Activated naive CD4-positive, alpha-beta T cell treated with anti-CD3 and anti-CD28 coated beads, Interleukin-2, amount 50 U/mL, for 24 hours (primary cell): ENCODE measurements around the gene LIN9.
"Not testable (repeated sequence)": the region's sequence is repeated elsewhere in the genome, so short reads cannot be mapped to it uniquely, and the experiment has no call there.

Experiments used
- H3K27ac Mint-ChIP-seq: one replicate; pipeline ENCODE4 v1.8.0; 2021; ENCODE audit warnings: mild to moderate bottlenecking, mixed read lengths
- H3K27me3 Mint-ChIP-seq: one replicate; pipeline ENCODE4 v1.8.0; 2021; ENCODE audit warnings: mixed read lengths
- H3K36me3 Mint-ChIP-seq: one replicate; pipeline ENCODE4 v1.8.0; 2021; ENCODE audit warnings: mixed read lengths
- H3K4me1 Mint-ChIP-seq: one replicate; pipeline ENCODE4 v1.8.0; 2021; ENCODE audit warnings: mixed read lengths
- H3K4me3 Mint-ChIP-seq: one replicate; pipeline ENCODE4 v1.8.0; 2021; ENCODE audit warnings: mild to moderate bottlenecking, mixed read lengths
- H3K9me3 Mint-ChIP-seq: one replicate; pipeline ENCODE4 v1.8.0; 2021; ENCODE audit warnings: mixed read lengths

The LIN9 gene

DNA sequence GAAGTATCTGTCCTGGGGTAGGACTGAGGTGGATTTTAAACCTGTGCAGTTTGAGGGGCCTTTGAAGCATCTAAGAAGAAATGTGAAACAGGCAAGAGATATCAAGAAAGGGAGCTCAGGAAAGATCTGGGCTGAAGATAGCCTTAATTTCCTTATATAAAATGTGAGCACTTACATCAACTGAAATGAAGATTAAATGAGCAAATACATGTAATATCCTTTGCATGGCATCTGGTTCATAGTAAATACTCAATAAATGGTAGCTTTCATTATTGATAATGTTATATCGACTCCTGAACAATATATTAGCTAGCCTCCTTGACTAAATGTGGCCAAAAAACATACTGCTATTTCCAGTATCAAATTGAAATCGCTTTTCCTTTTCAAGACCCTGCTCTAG lies 2.5 kb downstream of the LIN9 start:
- peaks cover 3% of the 10 kb centered on the region for H3K27me3 Mint-ChIP-seq
- no peaks in the 10 kb centered on the region for H3K9me3 Mint-ChIP-seq
- H3K4me3 Mint-ChIP-seq, result no peak overlapping the region
- H3K27ac Mint-ChIP-seq, result no peak overlapping the region
- peaks cover 23% of the 10 kb centered on the region for H3K4me1 Mint-ChIP-seq
- H3K36me3 Mint-ChIP-seq, result peaks cover 2% of the 10 kb centered on the region

- no peaks in the 10 kb centered on the region for H3K9me3 Mint-ChIP-seq
- H3K36me3 Mint-ChIP-seq, result peaks cover 2% of the 10 kb centered on the region
- H3K27me3 Mint-ChIP-seq, result peaks cover 3% of the 10 kb centered on the region
- H3K4me1 Mint-ChIP-seq, result peaks cover 23% of the 10 kb centered on the region
- no peak overlapping the region for H3K4me3 Mint-ChIP-seq
- no peak overlapping the region for H3K27ac Mint-ChIP-seq
Measured at GRCh38 chr1:226305184-226305583, 3.8 kb downstream of the LIN9 start.

GRCh38 chr1:226304291-226304955 lies 4.5 kb downstream of the LIN9 start:
- H3K27me3 Mint-ChIP-seq, result no peaks in the 10 kb centered on the region
- peaks cover 2% of the 10 kb centered on the region for H3K36me3 Mint-ChIP-seq
- no peak overlapping the region for H3K4me3 Mint-ChIP-seq
- H3K27ac Mint-ChIP-seq, result no peak overlapping the region
- H3K4me1 Mint-ChIP-seq, result peaks cover 16% of the 10 kb centered on the region
- no peaks in the 10 kb centered on the region for H3K9me3 Mint-ChIP-seq

DNA sequence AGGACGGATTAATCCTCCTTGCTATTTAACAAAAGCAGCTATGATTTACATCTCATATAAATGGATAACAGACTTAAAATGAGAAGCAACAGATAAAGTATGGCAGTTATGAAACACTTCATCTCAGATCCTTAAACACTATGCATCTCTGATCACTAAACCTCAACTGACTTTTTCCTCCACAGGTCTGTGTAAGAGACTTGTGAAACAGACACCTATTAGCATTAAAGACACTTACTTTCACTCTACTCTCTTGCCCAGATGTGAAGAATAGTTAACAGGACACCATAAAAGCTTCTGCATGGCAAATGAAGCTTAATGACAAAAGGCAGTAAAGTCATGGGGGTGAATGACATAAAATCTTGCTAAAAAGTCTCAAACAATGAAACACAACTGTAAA lies 6.2 kb downstream of the LIN9 start:
- Mint-ChIP-seq H3K9me3 (no peaks in the 10 kb centered on the region), H3K4me1 (peaks cover 16% of the 10 kb centered on the region), H3K27ac (no peak overlapping the region), H3K27me3 (no peaks in the 10 kb centered on the region), H3K4me3 (no peak overlapping the region), H3K36me3 (peaks cover 6% of the 10 kb centered on the region)

DNA sequence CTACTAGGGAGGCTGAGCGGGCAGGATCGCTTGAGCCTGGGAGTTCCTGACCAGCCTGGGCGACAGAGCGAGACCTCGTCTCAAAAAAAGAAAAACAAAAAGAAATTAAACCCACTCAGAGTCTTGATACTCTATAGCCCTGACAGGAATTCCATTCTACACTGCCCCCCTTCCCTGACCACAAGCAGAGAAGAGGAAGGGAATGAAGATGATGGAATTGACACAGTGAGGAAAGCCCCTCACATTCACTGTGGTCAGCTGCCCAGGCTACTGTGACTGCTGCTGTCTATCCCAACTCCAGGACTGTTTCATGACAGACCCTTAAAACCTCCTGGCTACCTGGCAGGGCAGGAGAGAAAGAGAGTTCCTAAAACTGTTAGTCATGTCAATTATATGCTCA lies 12.1 kb downstream of the LIN9 start:
- no peak overlapping the region for H3K4me3 Mint-ChIP-seq
- H3K36me3 Mint-ChIP-seq, result peaks cover 17% of the 10 kb centered on the region
- no peaks in the 10 kb centered on the region for H3K4me1 Mint-ChIP-seq
- H3K27me3 Mint-ChIP-seq, result no peaks in the 10 kb centered on the region
- no peak overlapping the region for H3K27ac Mint-ChIP-seq
- no peaks in the 10 kb centered on the region for H3K9me3 Mint-ChIP-seq

- Mint-ChIP-seq H3K36me3 (peaks cover 15% of the 10 kb centered on the region), H3K27me3 (no peaks in the 10 kb centered on the region), H3K9me3 (no peaks in the 10 kb centered on the region), H3K4me1 (no peaks in the 10 kb centered on the region), H3K27ac (no peak overlapping the region), H3K4me3 (no peak overlapping the region)
Measured at GRCh38 chr1:226293553-226293920, 15.4 kb downstream of the LIN9 start.

GRCh38 chr1:226292874-226293552 lies 16.0 kb downstream of the LIN9 start:
- Mint-ChIP-seq H3K27ac (no peak overlapping the region), H3K27me3 (no peaks in the 10 kb centered on the region), H3K9me3 (no peaks in the 10 kb centered on the region), H3K36me3 (peaks cover 15% of the 10 kb centered on the region), H3K4me1 (no peaks in the 10 kb centered on the region), H3K4me3 (no peak overlapping the region)

- Mint-ChIP-seq H3K4me3 (no peak overlapping the region), H3K36me3 (peaks cover 12% of the 10 kb centered on the region), H3K27me3 (no peaks in the 10 kb centered on the region), H3K4me1 (no peaks in the 10 kb centered on the region), H3K27ac (no peak overlapping the region), H3K9me3 (no peaks in the 10 kb centered on the region)
Measured at GRCh38 chr1:226287587-226287986, 21.4 kb downstream of the LIN9 start.

DNA sequence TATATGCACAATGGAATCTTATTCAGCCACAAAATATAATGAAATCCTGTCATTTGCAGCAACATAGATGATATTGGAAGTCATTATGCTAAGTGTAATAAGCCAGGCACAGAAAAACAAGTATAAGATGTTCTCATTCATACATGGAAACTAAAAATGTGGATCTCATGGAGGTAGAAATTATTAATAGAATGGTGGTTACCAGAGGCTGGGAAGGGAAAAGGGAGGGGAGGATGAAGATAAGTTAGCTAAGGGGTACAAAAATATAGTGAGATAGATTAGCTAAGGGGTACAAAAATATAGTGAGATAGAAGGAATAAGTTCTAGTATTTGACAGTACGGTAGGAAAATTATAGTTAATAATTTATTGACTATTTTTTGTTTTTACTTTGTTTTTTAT lies 27.9 kb downstream of the LIN9 start:
- no peak overlapping the region for H3K4me3 Mint-ChIP-seq
- H3K27me3 Mint-ChIP-seq, result no peaks in the 10 kb centered on the region
- H3K4me1 Mint-ChIP-seq, result no peaks in the 10 kb centered on the region
- H3K9me3 Mint-ChIP-seq, result no peaks in the 10 kb centered on the region
- peaks cover 10% of the 10 kb centered on the region for H3K36me3 Mint-ChIP-seq
- no peak overlapping the region for H3K27ac Mint-ChIP-seq

DNA sequence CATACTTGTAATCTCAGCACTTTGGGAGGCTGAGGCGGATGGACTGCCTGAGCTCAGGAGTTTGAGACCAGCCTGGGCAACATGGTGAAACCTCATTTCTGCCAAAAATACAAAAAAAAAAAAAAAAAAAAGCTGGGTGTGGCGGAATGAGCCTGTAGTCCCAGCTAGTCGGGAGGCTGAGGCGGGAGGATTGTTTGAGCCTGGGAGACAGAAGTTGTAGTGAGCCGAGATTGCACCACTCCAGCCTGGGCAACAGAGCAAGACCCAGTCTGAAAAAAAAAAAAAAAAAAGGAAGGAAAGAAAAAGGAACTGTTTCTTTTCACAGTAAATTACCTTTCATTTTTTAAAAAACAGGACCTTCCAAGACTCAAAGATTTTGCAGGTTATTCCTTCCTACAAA lies 29.5 kb downstream of the LIN9 start:
- Mint-ChIP-seq H3K4me1 (no peaks in the 10 kb centered on the region), H3K9me3 (no peaks in the 10 kb centered on the region), H3K27me3 (no peaks in the 10 kb centered on the region), H3K27ac (no peak overlapping the region), H3K36me3 (peaks cover 9% of the 10 kb centered on the region), H3K4me3 (no peak overlapping the region)

GRCh38 chr1:226277897-226278296 lies 31.1 kb downstream of the LIN9 start:
- no peaks in the 10 kb centered on the region for H3K9me3 Mint-ChIP-seq
- no peak overlapping the region for H3K4me3 Mint-ChIP-seq
- no peaks in the 10 kb centered on the region for H3K27me3 Mint-ChIP-seq
- H3K4me1 Mint-ChIP-seq, result no peaks in the 10 kb centered on the region
- peaks cover 5% of the 10 kb centered on the region for H3K36me3 Mint-ChIP-seq
- H3K27ac Mint-ChIP-seq, result no peak overlapping the region

DNA sequence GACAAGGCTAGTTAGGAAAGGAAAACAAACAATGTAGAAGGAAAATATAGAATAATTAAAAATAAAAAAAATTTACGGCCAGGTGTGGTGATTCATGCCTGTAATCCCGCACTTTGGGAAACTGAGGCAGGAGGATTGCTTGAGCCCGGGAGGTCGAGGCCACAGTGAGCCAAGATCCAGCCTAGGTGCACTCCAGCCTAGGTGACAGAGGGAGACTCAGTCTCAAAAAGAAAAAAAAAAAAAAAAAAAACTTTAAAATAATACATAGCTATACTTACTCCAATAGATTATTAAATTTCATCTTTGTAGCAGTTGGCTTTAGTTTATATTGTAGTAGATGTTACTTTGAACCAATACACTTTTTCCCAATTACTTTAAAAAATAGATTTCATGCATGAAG lies 32.0 kb downstream of the LIN9 start:
- Mint-ChIP-seq H3K4me1 (no peaks in the 10 kb centered on the region), H3K36me3 (peaks cover 4% of the 10 kb centered on the region), H3K9me3 (no peaks in the 10 kb centered on the region), H3K27me3 (no peaks in the 10 kb centered on the region), H3K27ac (no peak overlapping the region), H3K4me3 (no peak overlapping the region)

GRCh38 chr1:226276077-226276682 lies 32.8 kb downstream of the LIN9 start:
- no peaks in the 10 kb centered on the region for H3K9me3 Mint-ChIP-seq
- no peak overlapping the region for H3K4me3 Mint-ChIP-seq
- no peak overlapping the region for H3K27ac Mint-ChIP-seq
- peaks cover 4% of the 10 kb centered on the region for H3K36me3 Mint-ChIP-seq
- H3K27me3 Mint-ChIP-seq, result no peaks in the 10 kb centered on the region
- H3K4me1 Mint-ChIP-seq, result no peaks in the 10 kb centered on the region

- Mint-ChIP-seq H3K27ac (no peak overlapping the region), H3K4me3 (no peak overlapping the region), H3K4me1 (no peaks in the 10 kb centered on the region), H3K36me3 (peaks cover 2% of the 10 kb centered on the region), H3K9me3 (no peaks in the 10 kb centered on the region), H3K27me3 (no peaks in the 10 kb centered on the region)
Measured at GRCh38 chr1:226274138-226274537, 34.8 kb downstream of the LIN9 start.

GRCh38 chr1:226272233-226272902 lies 36.6 kb downstream of the LIN9 start:
- not testable (repeated sequence) for H3K27ac Mint-ChIP-seq, H3K36me3 Mint-ChIP-seq, H3K9me3 Mint-ChIP-seq, H3K4me1 Mint-ChIP-seq, H3K27me3 Mint-ChIP-seq, H3K4me3 Mint-ChIP-seq
